ENCODE measurements around the gene MAVS.

DNA sequence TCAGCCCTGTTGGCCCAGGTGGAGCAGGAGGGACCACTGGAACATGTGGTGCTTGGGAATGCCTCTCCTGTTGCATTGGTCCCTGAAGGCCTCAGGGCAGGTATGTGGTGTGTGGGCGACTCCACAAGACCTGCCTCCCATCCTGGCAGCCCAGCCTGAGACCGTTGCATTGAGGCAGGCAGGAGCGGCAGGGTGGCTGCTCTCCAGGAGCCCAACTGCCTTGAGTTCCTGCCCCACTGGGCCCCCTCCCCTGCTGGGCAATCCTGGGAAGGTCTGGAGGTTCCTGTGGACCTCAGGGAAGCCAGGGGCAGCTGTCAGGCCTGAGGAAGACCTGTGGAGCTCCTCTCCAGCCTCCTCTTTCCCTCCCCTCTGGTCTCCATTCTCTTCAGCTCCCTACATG is 19.8 kb downstream of the MAVS start:
- no peak for TF ChIP-seq POLR2AphosphoS5 (IDR thresholded peaks at IDR 0.05; ENCODE audit: low read depth, low read length)
- no peak for TF ChIP-seq SIN3A (IDR thresholded peaks at IDR 0.05; ENCODE audit: borderline replicate concordance, insufficient read depth, low read length)
- TF ChIP-seq, protein P1, sequence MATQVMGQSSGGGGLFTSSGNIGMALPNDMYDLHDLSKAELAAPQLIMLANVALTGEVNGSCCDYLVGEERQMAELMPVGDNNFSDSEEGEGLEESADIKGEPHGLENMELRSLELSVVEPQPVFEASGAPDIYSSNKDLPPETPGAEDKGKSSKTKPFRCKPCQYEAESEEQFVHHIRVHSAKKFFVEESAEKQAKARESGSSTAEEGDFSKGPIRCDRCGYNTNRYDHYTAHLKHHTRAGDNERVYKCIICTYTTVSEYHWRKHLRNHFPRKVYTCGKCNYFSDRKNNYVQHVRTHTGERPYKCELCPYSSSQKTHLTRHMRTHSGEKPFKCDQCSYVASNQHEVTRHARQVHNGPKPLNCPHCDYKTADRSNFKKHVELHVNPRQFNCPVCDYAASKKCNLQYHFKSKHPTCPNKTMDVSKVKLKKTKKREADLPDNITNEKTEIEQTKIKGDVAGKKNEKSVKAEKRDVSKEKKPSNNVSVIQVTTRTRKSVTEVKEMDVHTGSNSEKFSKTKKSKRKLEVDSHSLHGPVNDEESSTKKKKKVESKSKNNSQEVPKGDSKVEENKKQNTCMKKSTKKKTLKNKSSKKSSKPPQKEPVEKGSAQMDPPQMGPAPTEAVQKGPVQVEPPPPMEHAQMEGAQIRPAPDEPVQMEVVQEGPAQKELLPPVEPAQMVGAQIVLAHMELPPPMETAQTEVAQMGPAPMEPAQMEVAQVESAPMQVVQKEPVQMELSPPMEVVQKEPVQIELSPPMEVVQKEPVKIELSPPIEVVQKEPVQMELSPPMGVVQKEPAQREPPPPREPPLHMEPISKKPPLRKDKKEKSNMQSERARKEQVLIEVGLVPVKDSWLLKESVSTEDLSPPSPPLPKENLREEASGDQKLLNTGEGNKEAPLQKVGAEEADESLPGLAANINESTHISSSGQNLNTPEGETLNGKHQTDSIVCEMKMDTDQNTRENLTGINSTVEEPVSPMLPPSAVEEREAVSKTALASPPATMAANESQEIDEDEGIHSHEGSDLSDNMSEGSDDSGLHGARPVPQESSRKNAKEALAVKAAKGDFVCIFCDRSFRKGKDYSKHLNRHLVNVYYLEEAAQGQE (IDR thresholded peaks at IDR 0.05; ENCODE audit: insufficient read depth in 1 of 2, low read depth in 2 of 2, low read length in 2 of 2), result no peak
